Gastroesophageal sphincter (tissue), 4 donors: Measurements from ENCODE around the gene TMEM125. TPM values are rescaled to one million over a fixed set of nuclear protein-coding genes. Genes with fewer than 3 reads are reported as not detected.

Source experiments
- ATAC-seq: fragments of 150-250 bp; one replicate; pipeline ENCODE4 v1.9.1; 2016; ENCODE audit warnings: mild to moderate bottlenecking, moderate library complexity
- H3K27ac ChIP-seq, 4 donors: fragments of 200-600 bp; sonication (generic) in 3 of 4; 1 replicate in 3 of 4; 2 replicates in 1 of 4; pipeline ENCODE4 v1.5.1; 2016 to 2019
- H3K27me3 ChIP-seq: fragments of 200-600 bp; sonication (generic); one replicate; pipeline ENCODE4 v1.5.1; 2019
- H3K36me3 ChIP-seq, 2 donors: fragments of 200-600 bp; sonication (generic); one replicate each; pipeline ENCODE4 v1.5.1; 2019; ENCODE audit warnings: control low read depth in 1 of 2
- H3K4me1 ChIP-seq, 3 donors: fragments of 200-600 bp; sonication (generic); 1 replicate in 2 of 3; 2 replicates in 1 of 3; pipeline ENCODE4 v1.5.1; 2016 to 2019; ENCODE audit warnings: control low read depth in 2 of 3
- H3K4me3 ChIP-seq, 2 donors: fragments of 200-600 bp; sonication (generic); one replicate each; pipeline ENCODE4 v1.5.1; 2019; ENCODE audit warnings: mild to moderate bottlenecking in 1 of 2, moderate library complexity in 1 of 2
- H3K9me3 ChIP-seq, 3 donors: fragments of 200-600 bp; sonication (generic); one replicate each; pipeline ENCODE4 v1.5.1; 2017 to 2019; ENCODE audit warnings: control low read depth in 2 of 3
- EP300 ChIP-seq: sonication (generic); formaldehyde crosslinking; IDR thresholded peaks from one replicate; pipeline ENCODE4 v1.6.1; 2017; ENCODE audit warnings: antibody characterized with exemption, mild to moderate bottlenecking
- POLR2A ChIP-seq, 2 donors: fragments of 450-650 bp; IDR thresholded peaks; one replicate each; pipeline ENCODE4 v1.6.1; 2017; ENCODE audit warnings: antibody characterized with exemption in 2 of 2, mild to moderate bottlenecking in 2 of 2, moderate library complexity in 1 of 2
- POLR2AphosphoS5 ChIP-seq: sonication (generic); formaldehyde crosslinking; IDR thresholded peaks from one replicate; pipeline ENCODE4 v1.6.1; 2017; ENCODE audit warnings: antibody characterized with exemption
- WGBS, 2 donors: methylation state at CpG; one replicate each; pipeline ENCODE4 v1.1.5; 2018; ENCODE audit warnings: low coverage in 1 of 2; 5-methylcytosine and 5-hydroxymethylcytosine counted together
- total RNA-seq, 4 donors: library from RNA; depleted of rRNA; stranded (reverse); fragments of >200 nt; gene quantifications; one replicate each; pipeline ENCODE4 v1.1.0, GENCODE V29; 2016
- TF ChIP-seq, protein P1 (sequence below), 4 experiments: fragments of 200-600 bp in 2 of 4; fragments of 450-650 bp in 2 of 4; sonication (generic) in 1 of 4; IDR thresholded peaks; one replicate each; pipeline ENCODE4 v1.5.1; 2017 to 2019; ENCODE audit warnings: antibody characterized with exemption in 4 of 4, mild to moderate bottlenecking in 2 of 4, moderate library complexity in 2 of 4

The TMEM125 gene
- total RNA-seq, 4 donors from 2014 or later, result 0.45 TPM; not detected in 3

DNA sequence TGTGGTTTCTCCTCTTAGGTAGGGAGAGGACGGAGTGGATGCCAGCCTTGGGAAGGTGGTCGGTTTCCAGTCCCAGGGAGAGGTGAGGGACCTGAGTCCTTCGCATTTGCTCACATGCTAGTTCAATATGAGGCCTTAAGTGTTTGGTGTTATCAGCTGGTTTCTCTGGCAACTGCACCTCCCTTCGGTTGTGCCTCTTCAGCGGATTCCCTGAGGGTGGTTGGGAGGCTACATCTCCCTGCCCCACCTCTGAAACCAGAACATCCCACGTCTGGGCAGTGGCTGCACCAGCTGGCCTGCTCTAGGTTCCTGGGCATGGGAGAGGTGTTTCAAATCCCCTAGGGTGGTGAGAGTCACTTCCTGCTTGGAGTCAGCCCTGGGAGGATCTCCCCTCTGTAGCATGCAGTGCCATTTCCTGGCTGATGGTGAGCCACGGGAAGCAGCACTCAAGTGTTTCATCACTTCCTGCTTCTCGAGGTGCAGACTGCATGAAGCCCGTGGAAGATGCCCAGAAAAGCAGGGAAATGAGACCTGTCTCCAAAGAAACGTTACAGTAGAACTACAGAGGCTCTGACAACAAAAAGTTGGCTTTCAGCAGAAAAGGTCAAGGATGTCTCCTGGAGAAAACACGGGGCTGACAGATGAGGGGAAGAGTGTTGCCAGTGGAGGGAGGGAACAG, 4.5 kb downstream of the TMEM125 start:
- Histone ChIP-seq H3K4me1 (peaks cover 0 to 9% (median 4%) of the 10 kb centered on the region in 3 donors), H3K4me3 (no peak overlapping the region), H3K9me3 (no peaks in the 10 kb centered on the region), H3K36me3 (no peaks in the 10 kb centered on the region), H3K27me3 (peaks cover 42% of the 10 kb centered on the region), H3K27ac (no peak overlapping the region)
- peak; percentile 31 for ATAC-seq
- 29% methylated on average over 5 of the region's 11 CpGs; no CpG with 5 or more reads in 1 of the 2 donors for WGBS, 2 donors
- TF ChIP-seq POLR2A (IDR thresholded peaks at IDR 0.05) (no peak), EP300 (no peak), POLR2AphosphoS5 (no peak)
- TF ChIP-seq, protein P1, sequence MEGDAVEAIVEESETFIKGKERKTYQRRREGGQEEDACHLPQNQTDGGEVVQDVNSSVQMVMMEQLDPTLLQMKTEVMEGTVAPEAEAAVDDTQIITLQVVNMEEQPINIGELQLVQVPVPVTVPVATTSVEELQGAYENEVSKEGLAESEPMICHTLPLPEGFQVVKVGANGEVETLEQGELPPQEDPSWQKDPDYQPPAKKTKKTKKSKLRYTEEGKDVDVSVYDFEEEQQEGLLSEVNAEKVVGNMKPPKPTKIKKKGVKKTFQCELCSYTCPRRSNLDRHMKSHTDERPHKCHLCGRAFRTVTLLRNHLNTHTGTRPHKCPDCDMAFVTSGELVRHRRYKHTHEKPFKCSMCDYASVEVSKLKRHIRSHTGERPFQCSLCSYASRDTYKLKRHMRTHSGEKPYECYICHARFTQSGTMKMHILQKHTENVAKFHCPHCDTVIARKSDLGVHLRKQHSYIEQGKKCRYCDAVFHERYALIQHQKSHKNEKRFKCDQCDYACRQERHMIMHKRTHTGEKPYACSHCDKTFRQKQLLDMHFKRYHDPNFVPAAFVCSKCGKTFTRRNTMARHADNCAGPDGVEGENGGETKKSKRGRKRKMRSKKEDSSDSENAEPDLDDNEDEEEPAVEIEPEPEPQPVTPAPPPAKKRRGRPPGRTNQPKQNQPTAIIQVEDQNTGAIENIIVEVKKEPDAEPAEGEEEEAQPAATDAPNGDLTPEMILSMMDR (IDR thresholded peaks at IDR 0.05), result no peak

DNA sequence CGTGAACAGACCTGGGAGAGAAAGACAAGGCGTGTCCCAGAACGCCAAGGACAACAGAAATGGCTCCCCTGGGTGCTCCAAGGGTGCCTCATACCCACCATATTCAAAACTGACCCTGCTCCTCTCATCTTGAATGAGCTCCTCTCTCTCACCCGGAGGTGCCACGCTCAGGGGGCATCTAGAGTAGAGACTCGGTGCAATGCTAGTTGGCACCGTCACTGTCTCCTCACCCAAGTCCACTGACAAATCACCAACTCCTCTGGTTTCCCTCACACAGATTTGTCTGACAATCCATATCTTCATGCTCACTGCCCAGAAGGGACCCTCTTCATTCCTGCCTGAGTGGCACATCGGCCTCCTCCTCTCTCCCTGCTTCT, 5.0 kb downstream of the TMEM125 start:
- H3K36me3 ChIP-seq, result no peaks in the 10 kb centered on the region
- no peak overlapping the region for H3K27ac ChIP-seq
- no peak overlapping the region for H3K4me3 ChIP-seq
- H3K9me3 ChIP-seq, result no peaks in the 10 kb centered on the region
- peaks cover 0 to 9% (median 4%) of the 10 kb centered on the region in 3 donors for H3K4me1 ChIP-seq
- ATAC-seq, result no peak
- 88 to 91% methylated on average over 5 to 8 of the region's 8 CpGs for WGBS, 2 donors
- H3K27me3 ChIP-seq, result peaks cover 37% of the 10 kb centered on the region
- TF ChIP-seq EP300 (no peak), POLR2A (IDR thresholded peaks at IDR 0.05) (no peak), POLR2AphosphoS5 (no peak)
- TF ChIP-seq, protein P1 (IDR thresholded peaks at IDR 0.05), result no peak

DNA sequence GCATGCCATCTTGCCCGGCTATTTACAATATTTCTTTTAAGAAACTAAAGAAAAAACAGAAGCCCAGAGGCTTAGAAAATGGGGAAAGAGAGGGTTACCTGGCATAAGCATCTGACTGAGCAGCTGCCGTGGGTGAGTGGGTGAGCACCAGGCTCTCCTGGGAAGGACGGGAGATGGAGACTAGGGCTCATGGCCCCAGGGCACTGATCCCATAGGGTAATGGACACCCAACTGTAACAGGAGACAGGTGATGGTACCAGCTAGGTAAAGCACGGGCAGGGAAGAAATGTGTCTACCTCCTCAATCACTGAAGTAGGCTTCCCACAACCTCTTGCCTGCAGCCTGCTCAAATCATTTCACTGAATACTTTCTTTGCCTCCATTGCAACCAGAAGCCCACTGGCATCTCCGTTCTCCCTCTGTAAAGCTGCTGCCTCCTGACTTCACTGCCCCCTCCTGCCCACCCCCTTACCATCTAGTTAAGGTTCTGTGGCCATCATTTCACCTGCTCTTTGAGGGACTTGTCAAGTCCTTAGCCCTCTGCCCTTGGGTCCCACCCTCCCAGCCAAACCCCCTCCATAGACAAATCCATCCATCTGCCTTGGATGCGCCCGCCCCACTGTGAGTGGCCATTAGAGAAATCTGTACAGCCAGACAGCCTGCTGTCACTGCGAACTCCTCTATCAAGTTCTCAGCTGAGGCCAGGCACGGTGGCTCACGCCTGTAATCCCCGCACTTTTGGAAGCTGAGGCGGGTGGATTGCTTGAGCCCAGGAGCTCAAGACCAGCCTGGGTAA, 6.2 kb downstream of the TMEM125 start:
- Histone ChIP-seq H3K36me3 (no peaks in the 10 kb centered on the region), H3K4me1 (no peaks in the 10 kb centered on the region), H3K4me3 (no peak overlapping the region), H3K27ac (no peak overlapping the region), H3K27me3 (peaks cover 25% of the 10 kb centered on the region), H3K9me3 (no peaks in the 10 kb centered on the region)
- TF ChIP-seq POLR2AphosphoS5 (no peak), POLR2A (IDR thresholded peaks at IDR 0.05) (no peak), EP300 (no peak)
- TF ChIP-seq, protein P1 (IDR thresholded peaks at IDR 0.05), result no peak
- ATAC-seq, result no peak
- WGBS, 2 donors, result 66 to 77% methylated on average over 5 to 6 of the region's 12 CpGs

GRCh38 chr1:43276673-43277072, 6.9 kb downstream of the TMEM125 start:
- 58% methylated on average over 2 of the region's 7 CpGs; no CpG with 5 or more reads in 1 of the 2 donors for WGBS, 2 donors
- TF ChIP-seq POLR2A (IDR thresholded peaks at IDR 0.05) (no peak), EP300 (no peak), POLR2AphosphoS5 (no peak)
- TF ChIP-seq, protein P1 (IDR thresholded peaks at IDR 0.05), result no peak
- no peaks in the 10 kb centered on the region for H3K36me3 ChIP-seq
- H3K27me3 ChIP-seq, result peaks cover 18% of the 10 kb centered on the region
- H3K4me1 ChIP-seq, result no peaks in the 10 kb centered on the region
- no peak overlapping the region for H3K4me3 ChIP-seq
- ATAC-seq, result no peak
- no peak overlapping the region for H3K27ac ChIP-seq
- no peaks in the 10 kb centered on the region for H3K9me3 ChIP-seq
